GM12878 (cell line): ENCODE results near the gene ISG20L2. TPM values are rescaled to one million over a fixed set of nuclear protein-coding genes. Genes with fewer than 3 reads are reported as not detected.
"Not testable (repeated sequence)": the region's sequence is repeated elsewhere in the genome, so short reads cannot be mapped to it uniquely, and the experiment has no call there.

ENCODE experiments used
- ATAC-seq: fragments of 200-7000 bp; cut with Tn5 transposase; 3 replicates; pipeline ENCODE4 v1.9.1; 2020; ENCODE audit warnings: mild to moderate bottlenecking, moderate library complexity
- BruUV-seq: library from RNA; stranded (reverse); fragments of 400-500 nt; replicated peaks from 2 replicates; lab custom pipeline; 2021; lab: Mats Ljungman, UMichigan
- CTCF ChIA-PET: fragments of 300-600 bp; sonication (Branson Sonifier 250); formaldehyde crosslinking; extraction: SDS; loops from one replicate; lab custom pipeline; 2021; ENCODE audit warnings: inconsistent platforms; lab: Yijun Ruan, JAX
- POLR2A ChIA-PET: fragments of 350-600 bp; formaldehyde crosslinking; extraction: SDS; loops from one replicate; lab custom pipeline; 2021; ENCODE audit warnings: inconsistent platforms; lab: Charles Lee
- RAD21 ChIA-PET: fragments of 300-600 bp; sonication (Branson Sonifier 250); formaldehyde crosslinking; loops from one replicate; lab custom pipeline; 2023; ENCODE audit warnings: antibody characterized with exemption; ENCODE audit not compliant: unreplicated experiment; lab: Charles Lee
- SMC1A ChIA-PET: fragments of 300-600 bp; sonication (Branson Sonifier 250); formaldehyde crosslinking; loops from one replicate; lab custom pipeline; 2023; ENCODE audit not compliant: unreplicated experiment, uncharacterized antibody; lab: Charles Lee
- DNase-seq: peaks from one replicate; pipeline ENCODE4 v3.0.0-alpha.2; 2011; ENCODE audit warnings: low read depth, low spot score
- FAIRE-seq: peaks from 3 replicates; lab custom pipeline; 2011; peaks lifted over from hg19 to GRCh38; lab: Jason Lieb, UNC
- H2AFZ ChIP-seq: 2 replicates; pipeline ENCODE4 v1.6.0; 2011; ENCODE audit warnings: low read depth, low read length, control low read depth; ENCODE audit not compliant: control insufficient read depth
- H3K27ac ChIP-seq: 2 replicates; pipeline ENCODE4 v1.5.1; 2011; ENCODE audit warnings: control low read depth; ENCODE audit not compliant: control insufficient read depth, insufficient read depth
- H3K27me3 ChIP-seq, 2 experiments: replicated peaks in 1 of 2; 2 replicates each; pipeline versions ENCODE4 v1.6.0 to v1.6.1; 2011; ENCODE audit warnings: low read length in 1 of 2; ENCODE audit not compliant: control insufficient read depth in 2 of 2, insufficient read depth in 2 of 2
- H3K36me3 ChIP-seq, 2 experiments: 2 replicates each; pipeline ENCODE4 v1.5.1; 2011; ENCODE audit warnings: low read length in 1 of 2; ENCODE audit not compliant: control insufficient read depth in 2 of 2, insufficient read depth in 2 of 2
- H3K4me1 ChIP-seq: 2 replicates; pipeline ENCODE4 v1.6.1; 2011; ENCODE audit warnings: mild to moderate bottlenecking, low read length, moderate library complexity, mixed read lengths; ENCODE audit not compliant: control insufficient read depth, insufficient read depth
- H3K4me2 ChIP-seq: 2 replicates; pipeline ENCODE4 v1.6.0; 2011; ENCODE audit warnings: control low read depth; ENCODE audit not compliant: control insufficient read depth, insufficient read depth
- H3K4me3 ChIP-seq: fragments of 200-600 bp; sonication (generic); 2 replicates; pipeline ENCODE4 v1.5.1; 2016
- H3K79me2 ChIP-seq: 2 replicates; pipeline ENCODE4 v1.6.0; 2011; ENCODE audit warnings: low read length; ENCODE audit not compliant: control insufficient read depth, insufficient read depth
- H3K9ac ChIP-seq: 2 replicates; pipeline ENCODE4 v1.8.0; 2011; ENCODE audit warnings: low read length, control low read depth, mixed read lengths; ENCODE audit not compliant: control insufficient read depth, insufficient read depth
- H3K9me3 ChIP-seq: replicated peaks from 3 replicates; pipeline ENCODE4 v1.5.1; 2011; ENCODE audit warnings: mild to moderate bottlenecking, low read length; ENCODE audit not compliant: control insufficient read depth, insufficient read depth
- H4K20me1 ChIP-seq: 2 replicates; pipeline ENCODE4 v1.6.0; 2011; ENCODE audit not compliant: control insufficient read depth, insufficient read depth
- EP300 ChIP-seq, 2 experiments: fragments of 150-350 bp in 1 of 2; IDR thresholded peaks; 2 replicates each; pipeline ENCODE4 v1.6.1; 2011 to 2012; ENCODE audit warnings: low read depth in 2 of 2, low read length in 2 of 2, borderline replicate concordance in 1 of 2, improper control_type of control experiment in 1 of 2, inconsistent platforms in 1 of 2; ENCODE audit not compliant: control insufficient read depth in 1 of 2
- RB1 ChIP-seq: fragments of 450-650 bp; formaldehyde crosslinking; IDR thresholded peaks from 2 replicates; pipeline ENCODE4 v1.6.1; 2017; ENCODE audit warnings: mild to moderate bottlenecking, borderline replicate concordance
- SPI1 ChIP-seq: IDR thresholded peaks from 2 replicates; pipeline ENCODE4 v1.6.1; 2011; ENCODE audit warnings: low read depth, mild to moderate bottlenecking, low read length, moderate library complexity, borderline replicate concordance; ENCODE audit not compliant: insufficient read depth
- ZNF687 ChIP-seq: fragments of 450-650 bp; IDR thresholded peaks from 2 replicates; pipeline ENCODE4 v1.6.1; 2017; ENCODE audit warnings: mild to moderate bottlenecking, moderate library complexity
- WGBS: methylation state at CpG from one replicate; pipeline ENCODE4 v1.1.6; 2016; ENCODE audit warnings: low lambda C conversion rate; ENCODE audit not compliant: insufficient replicate concordance, insufficient coverage; ENCODE audit errors: missing lambda C conversion rate; 5-methylcytosine and 5-hydroxymethylcytosine counted together
- in situ Hi-C: fragments of 300-500 bp; cut with MboI; formaldehyde crosslinking; loops from 9 replicates; pipeline ENCODE4 v1.14.3; 2018; ENCODE audit warnings: mixed read lengths
- intact Hi-C: fragments of 100-400 bp; cut with micrococcal nuclease; formaldehyde crosslinking; loops from one replicate; pipeline ENCODE4 v1.14.2; 2022; ENCODE audit not compliant: unreplicated experiment
- polyA plus RNA-seq, 11 experiments: library from polyadenylated mRNA; depleted of rRNA in 4 of 11; unstranded in 6 of 11; stranded (reverse) in 5 of 11; fragments of >200 nt; fragmentation: Nextera tagmentation in 4 of 11; fragmentation: Illumina TruSeq in 1 of 11; extraction: Ambion mirVana in 4 of 11; extraction: Trizol in 1 of 11; gene quantifications; 1 replicate in 1 of 11; 2 replicates in 10 of 11; pipeline versions ENCODE4 v1.2.1 to v1.2.3, GENCODE V29; 2011 to 2016; ENCODE audit warnings: inconsistent platforms in 2 of 11, missing spikeins in 2 of 11, low read depth in 1 of 11
- total RNA-seq, 4 experiments: library from RNA; depleted of rRNA in 3 of 4; stranded (reverse); fragments of >200 nt in 3 of 4; fragmentation: Illumina TruSeq in 1 of 4; extraction: Trizol in 1 of 4; gene quantifications; 2 replicates each; pipeline versions ENCODE4 v1.2.1 to v1.2.3, GENCODE V29; 2013 to 2021

ISG20L2 gene
- total and polyA plus RNA-seq, 10 of the 15 experiments (the other 5 are each of a cell fraction or from before 2014, with no cell fraction given): 16.4 to 111 (median 48.0) TPM

- no peak for TF ChIP-seq ZNF687
- no peak for TF ChIP-seq EP300 (IDR thresholded peaks at IDR 0.05; ENCODE audit: borderline replicate concordance in 1 of 2, control insufficient read depth in 1 of 2, low read depth in 2 of 2, low read length in 2 of 2)
- no peak for TF ChIP-seq SPI1
- no peak for TF ChIP-seq RB1
- TF ChIP-seq, all 136 proteins: peak for 0
Observed at GRCh38 chr1:156765666-156766065, 37.1 kb upstream of the ISG20L2 start (continued).

DNA sequence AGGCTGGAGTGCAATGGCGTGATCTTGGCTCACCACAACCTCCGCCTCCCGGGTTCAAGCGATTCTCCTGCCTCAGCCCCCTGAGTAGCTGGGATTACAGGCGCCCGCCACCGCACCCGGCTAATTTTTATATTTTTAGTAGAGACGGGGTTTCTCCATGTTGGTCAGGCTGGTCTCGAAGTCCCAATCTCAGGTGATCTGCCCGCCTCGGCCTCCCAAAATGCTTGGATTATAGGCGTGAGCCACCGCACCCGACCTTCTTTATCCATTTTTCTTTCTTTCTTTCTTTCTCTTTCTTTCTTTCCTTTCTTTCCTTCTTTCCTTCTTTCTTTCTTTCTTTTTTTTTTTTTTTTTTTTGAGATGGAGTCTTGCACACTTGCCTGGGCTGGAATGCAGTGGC is 36.6 kb upstream of the ISG20L2 start:
- DNase-seq, H3K4me2 ChIP-seq, FAIRE-seq, H4K20me1 ChIP-seq, H3K4me3 ChIP-seq, H3K36me3 ChIP-seq, ATAC-seq, H3K9ac ChIP-seq, BruUV-seq, H3K27me3 ChIP-seq, H2AFZ ChIP-seq, H3K27ac ChIP-seq, H3K9me3 ChIP-seq, H3K4me1 ChIP-seq, in situ Hi-C loops: not testable (repeated sequence)
- peaks cover 37% of the 10 kb centered on the region for H3K79me2 ChIP-seq
- ChIA-PET POLR2A (interaction anchor here (0.6 to 6.9 kb wide), 5 partner anchors 9 to 257 kb away, joined by 3 to 71 read pairs (median 3); partner anchors contain the start of genes ISG20L2 and METTL25B), CTCF (interaction anchor here (0.6 to 9.6 kb wide), 4 partner anchors 10 to 138 kb away, joined by 3 to 152 read pairs (median 20); partner anchors contain the start of genes HDGF, ISG20L2 and METTL25B), RAD21 (interaction anchor here (0.7 to 5.0 kb wide), 4 partner anchors 14 to 636 kb away, joined by 3 to 59 read pairs (median 40); partner anchors contain the start of genes HDGF, ISG20L2, METTL25B and MRPL24), SMC1A (interaction anchor here (3.1 to 11.8 kb wide), 3 partner anchors 13 to 38 kb away, joined by 24 to 108 read pairs (median 36); partner anchors contain the start of genes HDGF, ISG20L2, METTL25B and MRPL24)
- intact Hi-C loops: loop anchor here (5.0 kb wide), 1 partner anchor 263 kb away; the partner anchor contains the start of gene MEF2D
- WGBS: over 99% methylated on average over 11 of the region's 15 CpGs
